HTERT RPE-1 (cell line): ENCODE data around the gene PRX.
"Not testable (repeated sequence)": the region's sequence is repeated elsewhere in the genome, so short reads cannot be mapped to it uniquely, and the experiment has no call there.

Experiments
- in situ Hi-C: fragments of 300-500 bp; cut with MboI; formaldehyde crosslinking; loops from 4 replicates; pipeline ENCODE4 v1.14.3; 2020; ENCODE audit warnings: low sequenced_read_pairs

The PRX gene

GRCh38 chr19:40442328-40443130 is 29.4 kb upstream of the PRX start:
- in situ Hi-C loops: no loop called here

GRCh38 chr19:40441719-40442253 is 28.6 kb upstream of the PRX start:
- in situ Hi-C loops: no loop called here

- in situ Hi-C loops: no loop called here
Measured at GRCh38 chr19:40438284-40438683, 25.1 kb upstream of the PRX start.

DNA sequence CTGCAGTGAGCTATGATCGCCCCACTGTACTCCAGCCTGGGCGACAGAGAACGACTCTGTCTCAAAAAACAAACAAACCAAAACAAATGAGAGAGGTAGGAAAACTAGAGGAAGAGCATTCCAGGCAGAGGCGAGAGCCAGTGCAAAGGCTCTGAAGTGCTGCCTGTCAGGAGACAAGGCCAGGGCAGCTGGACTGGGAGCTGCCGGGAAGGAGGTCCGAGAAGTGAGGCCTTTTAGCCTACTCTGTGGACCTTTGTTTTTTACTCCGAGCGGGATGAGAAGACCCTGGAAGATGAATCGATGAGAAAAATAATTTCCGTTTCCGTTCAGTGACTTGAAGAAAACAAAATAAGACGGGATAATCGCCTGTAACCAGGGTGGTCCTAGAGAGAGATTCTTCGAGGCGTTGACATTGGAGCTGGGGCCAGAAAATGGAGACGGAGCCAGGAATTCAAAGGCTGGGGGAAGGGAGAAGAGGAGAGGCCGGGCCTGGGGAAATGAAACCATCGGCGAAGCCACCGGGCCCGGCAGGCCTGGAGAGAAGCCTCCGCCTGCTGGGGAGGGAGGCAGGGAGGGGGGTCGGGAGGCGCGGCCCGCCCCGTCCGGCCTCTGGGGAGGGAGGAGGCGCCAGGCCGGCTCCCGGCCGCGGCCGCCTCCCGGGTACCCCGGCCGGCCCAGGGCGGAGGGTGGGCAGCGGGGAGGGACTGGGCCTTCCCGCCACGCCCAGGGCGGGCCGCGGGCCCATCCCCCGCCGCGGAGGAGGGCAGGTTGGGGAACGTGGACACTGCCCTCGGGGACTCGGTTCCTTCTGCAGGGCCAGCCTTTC is 20.4 kb upstream of the PRX start:
- in situ Hi-C loops: no loop called here

DNA sequence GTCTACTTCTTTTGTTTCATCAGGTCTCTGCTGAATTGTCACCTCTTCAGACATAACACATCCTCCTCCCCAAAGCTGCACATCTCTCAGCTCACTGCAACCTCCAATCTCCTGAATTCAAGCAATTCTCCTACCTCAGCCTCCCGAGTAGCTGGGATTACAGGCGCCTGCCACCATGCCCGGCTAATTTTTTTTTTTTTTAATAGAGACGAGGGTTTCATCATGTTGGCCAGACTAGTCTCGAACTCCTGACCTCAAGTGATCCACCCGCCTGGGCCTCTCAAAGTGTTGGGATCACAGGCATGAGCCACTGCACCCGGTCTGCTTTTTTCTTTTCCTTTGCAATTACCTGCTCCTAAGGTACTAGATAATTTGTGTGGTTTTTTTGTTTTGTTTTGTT is 19.6 kb upstream of the PRX start:
- in situ Hi-C loops: not testable (repeated sequence)

GRCh38 chr19:40431698-40432097 is 18.5 kb upstream of the PRX start:
- in situ Hi-C loops: no loop called here

DNA sequence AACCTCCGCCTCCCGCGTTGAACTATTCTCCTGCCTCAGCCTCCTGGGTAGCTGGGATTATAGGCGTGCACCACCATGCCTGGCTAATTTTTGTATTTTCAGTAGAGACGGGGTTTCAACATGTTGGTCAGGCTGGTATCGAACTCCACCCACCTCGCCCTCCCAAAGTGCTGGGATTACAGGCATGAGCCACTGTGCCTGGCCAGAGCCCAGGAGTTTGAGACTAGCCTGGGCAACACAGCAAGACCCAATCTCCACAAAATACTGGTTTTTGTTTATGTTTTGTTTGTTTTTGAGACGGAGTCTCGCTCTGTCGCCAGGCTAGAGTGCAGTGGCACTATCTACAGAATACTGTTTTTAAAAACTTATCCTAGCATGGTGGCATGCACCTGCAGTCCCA is 17.1 kb upstream of the PRX start:
- in situ Hi-C loops: not testable (repeated sequence)

DNA sequence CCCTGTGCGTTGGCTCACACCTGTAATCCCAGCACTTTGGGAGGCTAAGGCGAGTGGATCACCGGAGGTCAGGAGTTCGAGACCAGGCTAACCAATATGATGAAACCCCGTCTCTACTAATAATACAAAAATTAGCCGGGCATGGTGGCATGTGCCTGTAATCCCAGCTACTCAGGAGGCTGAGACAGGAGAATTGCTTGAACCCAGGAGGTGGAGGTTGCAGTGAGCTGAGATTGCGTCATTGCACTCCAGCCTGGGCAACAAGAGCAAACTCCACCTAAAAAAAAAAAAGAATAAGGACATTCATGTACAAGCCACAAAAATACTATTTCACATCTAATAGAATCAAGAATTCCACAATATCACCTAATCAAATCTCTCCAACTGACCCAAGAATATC is 15.0 kb upstream of the PRX start:
- in situ Hi-C loops: not testable (repeated sequence)

GRCh38 chr19:40425450-40426287 is 12.5 kb upstream of the PRX start, which contains the start of gene SERTAD1:
Gene SERTAD1, minus strand, starts transcription at chr19:40425992. Its CDS starts 2,446 bp downstream, at chr19:40423546.
- in situ Hi-C loops: no loop called here

GRCh38 chr19:40424637-40425449 is 11.7 kb upstream of the PRX start:
- in situ Hi-C loops: no loop called here

DNA sequence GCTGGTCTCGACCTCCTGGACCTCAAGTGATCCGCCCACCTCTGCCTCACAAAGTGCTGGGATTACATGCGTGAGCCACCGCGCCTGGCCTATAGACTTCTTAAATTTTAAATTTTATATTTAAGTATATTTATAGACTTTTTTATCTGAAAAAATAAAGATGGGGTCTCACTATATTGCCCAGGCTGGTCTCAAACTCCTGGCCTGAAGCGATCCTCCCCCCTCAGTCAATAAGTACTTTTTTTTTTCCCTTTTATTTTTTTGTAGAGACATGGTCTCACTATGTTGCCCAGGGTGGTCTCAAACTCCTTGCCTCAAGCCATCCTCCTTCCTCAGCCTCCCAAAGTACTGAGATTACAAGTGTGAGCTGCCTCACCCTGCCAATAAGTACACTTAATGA is 10.8 kb upstream of the PRX start:
- in situ Hi-C loops: no loop called here

GRCh38 chr19:40422748-40423566 is 9.8 kb upstream of the PRX start:
- in situ Hi-C loops: no loop called here

DNA sequence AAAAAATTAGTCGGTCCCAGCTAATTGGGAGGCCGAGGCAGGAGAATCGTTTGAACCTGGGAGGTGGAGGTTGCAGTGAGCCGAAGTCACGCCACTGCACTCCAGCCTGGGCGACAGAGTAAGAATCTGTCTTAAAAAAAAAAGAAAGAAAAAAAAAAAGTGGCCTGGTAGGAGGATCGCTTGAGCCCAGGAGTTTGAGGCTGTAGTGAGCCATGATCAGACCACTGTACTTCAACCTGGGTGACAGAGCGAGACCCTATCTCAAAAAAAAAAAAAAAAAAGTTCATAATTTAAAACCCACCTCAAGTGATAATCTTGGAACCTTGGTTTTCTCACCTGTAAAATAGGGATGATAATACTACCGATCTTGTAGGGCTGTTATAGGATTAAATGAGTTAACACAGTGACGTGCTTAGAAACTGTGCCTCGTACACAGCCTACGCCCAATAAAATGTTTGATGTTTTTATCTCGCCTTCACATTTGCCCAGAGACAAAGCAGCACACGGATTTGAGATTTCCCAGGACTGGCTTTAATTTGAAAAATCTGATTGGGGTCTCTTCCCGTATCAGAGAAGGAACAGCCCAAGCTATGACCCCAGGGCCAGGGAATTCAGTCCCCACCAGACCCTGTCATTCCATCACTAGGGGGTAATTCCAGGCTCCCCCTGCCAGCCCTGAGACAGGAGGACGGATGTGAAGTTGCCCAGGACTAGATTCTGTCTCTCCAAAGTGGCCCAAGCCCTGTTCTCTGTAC is 9.0 kb upstream of the PRX start:
- in situ Hi-C loops: no loop called here

GRCh38 chr19:40420766-40421765 is 7.9 kb upstream of the PRX start:
- in situ Hi-C loops: no loop called here

- in situ Hi-C loops: no loop called here
Measured at GRCh38 chr19:40420451-40420765, 7.2 kb upstream of the PRX start.

GRCh38 chr19:40419780-40420179 is 6.6 kb upstream of the PRX start:
- in situ Hi-C loops: no loop called here

- in situ Hi-C loops: no loop called here
Measured at GRCh38 chr19:40419066-40419612, 6.0 kb upstream of the PRX start.
